Nephron progenitor cell (in vitro differentiated cells): ENCODE data around the gene CNTNAP1.

Experiments
- DNase-seq: peaks from one replicate; pipeline ENCODE4 v3.0.0; 2021
- H3K27ac Mint-ChIP-seq: 2 replicates; pipeline ENCODE4 v1.8.0; 2021; ENCODE audit warnings: mild to moderate bottlenecking, moderate library complexity, mixed read lengths
- H3K27me3 Mint-ChIP-seq: 2 replicates; pipeline ENCODE4 v1.8.0; 2021; ENCODE audit warnings: mild to moderate bottlenecking, low read depth, mixed read lengths; ENCODE audit not compliant: poor library complexity
- H3K36me3 Mint-ChIP-seq: 2 replicates; pipeline ENCODE4 v1.8.0; 2021; ENCODE audit warnings: low read depth, mixed read lengths
- H3K4me1 Mint-ChIP-seq: 2 replicates; pipeline ENCODE4 v1.8.0; 2021; ENCODE audit warnings: mixed read lengths
- H3K4me3 Mint-ChIP-seq: 2 replicates; pipeline ENCODE4 v1.8.0; 2021; ENCODE audit warnings: mild to moderate bottlenecking, moderate library complexity, mixed read lengths
- H3K9me3 Mint-ChIP-seq: 2 replicates; pipeline ENCODE4 v1.8.0; 2021; ENCODE audit warnings: mild to moderate bottlenecking, moderate library complexity, mixed read lengths
- TF ChIP-seq, protein P1 (sequence below): fragments of 200-600 bp; sonication (generic); IDR thresholded peaks from 2 replicates; pipeline ENCODE4 v1.5.0; 2021; ENCODE audit warnings: antibody characterized with exemption

The CNTNAP1 gene

DNA sequence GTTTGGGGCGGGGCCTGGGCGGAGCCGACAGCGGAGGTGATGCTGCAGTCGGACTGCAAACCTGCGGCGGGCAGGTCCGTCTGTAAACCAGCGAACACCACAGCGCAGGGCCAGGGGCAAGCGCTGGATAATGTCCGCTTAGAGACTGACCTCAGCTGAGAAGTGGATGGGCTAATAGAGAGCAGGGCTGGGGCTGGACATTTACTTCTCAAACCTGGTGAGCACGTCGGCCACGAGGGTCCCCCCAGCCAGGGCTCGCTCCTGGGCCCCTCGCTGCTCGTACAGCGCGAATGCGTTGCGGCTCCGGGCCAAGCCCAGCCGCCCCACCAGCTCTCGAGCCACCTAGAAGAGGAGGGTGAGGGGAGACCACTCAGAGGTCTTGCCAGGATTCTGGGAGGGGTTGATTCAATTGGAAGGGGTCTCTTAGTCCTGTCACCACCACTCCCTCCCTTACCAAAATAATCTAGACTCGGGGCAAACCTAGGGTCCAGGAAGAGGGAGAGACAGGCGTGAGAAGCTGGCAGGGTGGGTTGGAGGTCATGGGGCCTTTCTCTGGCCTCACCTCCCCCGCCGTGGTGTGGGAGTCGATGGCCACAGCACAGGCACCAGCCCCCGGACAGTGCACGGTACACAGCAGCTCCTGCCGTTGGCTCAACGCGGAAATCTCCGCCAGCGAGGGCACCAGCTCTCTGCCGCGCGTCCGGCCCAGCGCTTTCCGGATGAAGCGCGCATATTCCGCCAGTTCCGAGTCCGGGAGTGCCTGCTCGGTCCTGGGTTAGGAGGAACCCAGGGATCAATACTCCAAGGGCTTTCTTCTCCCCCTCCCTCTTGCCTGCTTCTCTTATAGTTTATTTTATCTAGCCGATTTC is 11.3 kb upstream of the CNTNAP1 start:
- no peak for DNase-seq
- Mint-ChIP-seq H3K27me3 (peaks cover 41% of the 10 kb centered on the region), H3K9me3 (no peaks in the 10 kb centered on the region), H3K27ac (no peak overlapping the region), H3K4me1 (peaks cover 57% of the 10 kb centered on the region), H3K4me3 (peak overlapping the region; percentile 34), H3K36me3 (peaks cover 41% of the 10 kb centered on the region)
- TF ChIP-seq, protein P1, sequence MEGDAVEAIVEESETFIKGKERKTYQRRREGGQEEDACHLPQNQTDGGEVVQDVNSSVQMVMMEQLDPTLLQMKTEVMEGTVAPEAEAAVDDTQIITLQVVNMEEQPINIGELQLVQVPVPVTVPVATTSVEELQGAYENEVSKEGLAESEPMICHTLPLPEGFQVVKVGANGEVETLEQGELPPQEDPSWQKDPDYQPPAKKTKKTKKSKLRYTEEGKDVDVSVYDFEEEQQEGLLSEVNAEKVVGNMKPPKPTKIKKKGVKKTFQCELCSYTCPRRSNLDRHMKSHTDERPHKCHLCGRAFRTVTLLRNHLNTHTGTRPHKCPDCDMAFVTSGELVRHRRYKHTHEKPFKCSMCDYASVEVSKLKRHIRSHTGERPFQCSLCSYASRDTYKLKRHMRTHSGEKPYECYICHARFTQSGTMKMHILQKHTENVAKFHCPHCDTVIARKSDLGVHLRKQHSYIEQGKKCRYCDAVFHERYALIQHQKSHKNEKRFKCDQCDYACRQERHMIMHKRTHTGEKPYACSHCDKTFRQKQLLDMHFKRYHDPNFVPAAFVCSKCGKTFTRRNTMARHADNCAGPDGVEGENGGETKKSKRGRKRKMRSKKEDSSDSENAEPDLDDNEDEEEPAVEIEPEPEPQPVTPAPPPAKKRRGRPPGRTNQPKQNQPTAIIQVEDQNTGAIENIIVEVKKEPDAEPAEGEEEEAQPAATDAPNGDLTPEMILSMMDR: no peak

DNA sequence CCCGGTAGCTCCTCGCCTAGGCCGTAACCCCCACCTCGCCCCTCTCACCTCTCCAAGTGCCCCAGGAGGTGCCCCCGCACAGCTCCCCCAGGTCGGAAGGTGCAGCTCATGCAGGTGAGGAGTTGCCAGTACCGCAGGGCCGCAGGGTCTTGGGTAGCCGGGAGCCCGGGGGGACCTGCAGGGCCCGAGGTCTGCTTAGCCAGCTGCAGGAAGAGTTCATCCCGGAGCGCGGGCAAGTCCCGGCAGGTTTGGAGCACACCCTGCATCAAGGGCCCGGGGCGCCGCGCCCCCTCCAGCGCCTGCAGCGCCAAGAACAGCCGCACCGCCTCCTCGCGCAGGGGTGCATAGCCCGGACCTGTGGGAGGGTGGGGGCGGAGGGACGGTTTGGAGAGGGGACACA is 10.3 kb upstream of the CNTNAP1 start:
- H3K4me1 Mint-ChIP-seq: peaks cover 56% of the 10 kb centered on the region
- no peak for DNase-seq
- no peak overlapping the region for H3K4me3 Mint-ChIP-seq
- H3K27ac Mint-ChIP-seq: no peak overlapping the region
- H3K27me3 Mint-ChIP-seq: peaks cover 41% of the 10 kb centered on the region
- no peaks in the 10 kb centered on the region for H3K9me3 Mint-ChIP-seq
- TF ChIP-seq, protein P1: no peak
- H3K36me3 Mint-ChIP-seq: peaks cover 31% of the 10 kb centered on the region

DNA sequence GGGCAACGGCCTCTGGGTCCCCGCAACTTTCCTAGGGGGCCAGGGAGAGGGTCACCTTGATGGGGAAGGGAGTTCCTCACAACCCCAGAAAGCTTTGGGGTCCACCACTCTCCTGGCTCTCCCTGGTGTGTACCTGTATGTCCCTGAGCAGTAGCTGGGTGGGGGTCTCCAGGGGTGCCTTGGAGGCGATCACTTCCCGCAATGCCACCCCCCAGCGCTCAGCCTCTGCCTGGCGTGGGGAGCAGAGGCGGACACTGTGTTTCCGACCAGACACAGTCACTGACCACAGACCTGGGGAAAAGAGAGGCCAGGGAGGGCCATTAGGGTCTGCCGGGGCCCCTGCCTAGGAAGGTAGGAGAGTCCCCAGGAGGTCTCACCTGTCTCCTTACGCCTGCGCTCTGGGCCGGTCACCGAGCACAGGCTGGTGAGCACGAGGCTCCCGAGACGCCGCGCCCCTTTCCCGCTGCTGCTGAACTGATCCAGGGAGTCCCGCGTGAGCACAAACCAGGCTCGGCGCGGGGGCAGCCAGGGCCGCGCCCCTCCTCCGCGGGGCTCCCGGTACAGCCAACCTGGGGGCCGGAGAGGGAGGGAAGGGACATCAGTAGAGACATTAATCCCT is 9.0 kb upstream of the CNTNAP1 start:
- Mint-ChIP-seq H3K4me1 (peaks cover 56% of the 10 kb centered on the region), H3K9me3 (no peaks in the 10 kb centered on the region)
- TF ChIP-seq, protein P1: no peak

DNA sequence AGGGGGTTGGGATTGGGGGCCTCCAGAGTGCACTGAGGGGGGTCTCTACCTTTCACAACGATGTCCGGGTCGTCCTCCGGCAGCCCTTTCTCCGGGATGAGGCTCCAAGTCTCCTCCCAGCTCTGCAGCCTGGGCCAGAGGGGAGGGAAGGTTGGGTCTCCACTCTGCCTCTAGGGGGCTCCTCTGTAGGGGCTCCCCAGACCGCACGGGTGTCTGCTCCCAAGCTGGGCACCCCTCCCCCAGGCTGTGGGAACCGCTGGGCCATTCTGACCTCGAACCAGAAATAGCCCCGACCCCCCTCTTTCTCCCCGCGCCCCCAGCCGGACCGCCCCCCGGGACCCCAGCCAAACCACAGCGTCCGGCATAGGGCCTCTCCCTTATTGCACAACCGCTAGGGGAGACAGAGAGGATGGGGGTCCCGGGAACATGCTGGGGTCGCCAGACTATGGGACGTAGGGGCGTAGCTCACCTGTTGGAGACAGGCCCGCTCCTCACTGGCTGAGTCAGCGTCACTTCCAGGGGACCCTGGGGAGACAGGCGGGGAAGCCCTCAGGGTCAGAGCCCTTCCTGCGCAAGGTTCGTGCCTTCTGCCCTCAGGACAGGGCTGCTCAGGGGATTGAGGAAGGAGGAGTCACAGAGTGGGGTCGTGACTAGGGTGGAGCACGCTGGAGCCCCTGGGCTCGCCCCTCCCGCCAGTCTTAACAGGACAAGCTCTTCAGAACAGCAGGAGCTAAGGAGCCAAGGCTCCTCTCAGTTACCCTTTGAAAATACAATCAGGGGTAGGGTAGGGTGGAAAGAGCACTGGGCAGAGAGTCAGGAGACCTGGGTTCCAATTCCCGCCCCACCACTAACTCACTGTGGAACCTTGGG is 8.2 kb upstream of the CNTNAP1 start:
- H3K27me3 Mint-ChIP-seq: peaks cover 46% of the 10 kb centered on the region
- peaks cover 53% of the 10 kb centered on the region for H3K4me1 Mint-ChIP-seq
- no peak overlapping the region for H3K27ac Mint-ChIP-seq
- no peaks in the 10 kb centered on the region for H3K9me3 Mint-ChIP-seq
- H3K36me3 Mint-ChIP-seq: peaks cover 19% of the 10 kb centered on the region
- TF ChIP-seq, protein P1: peak; percentile 43
- DNase-seq: peak; percentile 48
- H3K4me3 Mint-ChIP-seq: peak overlapping the region; percentile 74

More for the DNA sequence above, 9.0 kb upstream of the CNTNAP1 start:
- Mint-ChIP-seq H3K36me3 (peaks cover 26% of the 10 kb centered on the region), H3K27ac (no peak overlapping the region), H3K4me3 (no peak overlapping the region), H3K27me3 (peaks cover 46% of the 10 kb centered on the region)
- DNase-seq: no peak

DNA sequence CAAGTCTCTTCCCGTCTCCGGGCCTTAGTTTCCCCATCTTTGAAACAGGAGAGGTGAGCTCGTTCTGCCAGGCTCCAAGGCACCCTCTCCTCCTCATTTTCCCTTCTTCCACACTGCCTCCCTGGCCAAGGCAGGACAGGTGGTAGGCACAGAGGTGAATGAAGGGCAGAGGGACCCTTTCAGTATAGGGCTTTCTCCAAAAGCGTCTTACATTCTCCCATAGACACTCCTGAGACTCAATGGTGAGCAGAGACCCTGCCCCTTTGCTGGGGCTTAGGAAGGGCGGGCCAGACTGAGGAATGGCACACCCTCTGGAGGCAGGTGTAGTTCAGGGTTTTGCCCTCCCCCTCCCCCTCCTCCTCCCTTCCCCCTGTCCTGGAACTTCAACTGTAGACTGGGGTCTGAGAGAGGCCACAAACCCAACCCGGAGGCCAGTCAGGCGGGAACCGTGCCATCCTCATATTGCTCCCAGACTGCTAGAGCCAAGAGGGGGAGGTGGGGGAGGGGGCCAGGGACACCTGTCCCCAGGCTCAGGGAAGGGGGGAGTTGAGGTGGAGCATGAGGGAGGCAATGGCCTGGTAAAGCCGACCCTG is 7.5 kb upstream of the CNTNAP1 start:
- TF ChIP-seq, protein P1: no peak
- H3K27ac Mint-ChIP-seq: no peak overlapping the region
- H3K36me3 Mint-ChIP-seq: peaks cover 15% of the 10 kb centered on the region
- H3K4me1 Mint-ChIP-seq: peaks cover 55% of the 10 kb centered on the region
- no peaks in the 10 kb centered on the region for H3K9me3 Mint-ChIP-seq
- peaks cover 39% of the 10 kb centered on the region for H3K27me3 Mint-ChIP-seq
- H3K4me3 Mint-ChIP-seq: peak overlapping the region; percentile 74
- DNase-seq: no peak
